Measurements from ENCODE around the gene SEMA7A. TPM values are rescaled to one million over a fixed set of nuclear protein-coding genes. Genes with fewer than 3 reads are reported as not detected.

SEMA7A gene
- total and polyA plus RNA-seq, 9 of the 15 experiments (the other 6 are each of a cell fraction or from before 2014, with no cell fraction given) = 0.04 to 8.2 (median 5.4) TPM; not detected in 1

GRCh38 chr15:74434263-74435136 lies 742 bp upstream of the SEMA7A start (continued):
- TF ChIP-seq YY1 (IDR thresholded peaks at IDR 0.05; ENCODE audit: borderline replicate concordance in 1 of 3, control insufficient read depth in 1 of 3, extremely low read depth in 1 of 3, insufficient read depth in 3 of 3, insufficient read length in 1 of 3, insufficient replicate concordance in 2 of 3, low read depth in 1 of 3, low read length in 2 of 3) (no peak), ZZZ3 (IDR thresholded peaks at IDR 0.05) (no peak), ZNF347 (CRISPR knock-in tag; IDR thresholded peaks at IDR 0.05; ENCODE audit: low read depth) (no peak), ZNF165 (CRISPR knock-in tag; IDR thresholded peaks at IDR 0.05; ENCODE audit: borderline replicate concordance) (0 out of 2 replicates have a peak, but pooled peaks have one; percentile 84), CBFA2T3 (IDR thresholded peaks at IDR 0.05) (no peak), TEAD1 (CRISPR knock-in tag; IDR thresholded peaks at IDR 0.05) (no peak), ZNF23 (CRISPR knock-in tag; IDR thresholded peaks at IDR 0.05) (no peak), GATAD2B (IDR thresholded peaks at IDR 0.05; ENCODE audit: borderline replicate concordance) (no peak), NR2C2 (CRISPR knock-in tag; IDR thresholded peaks at IDR 0.05) (no peak), NR2C2 (tag; IDR thresholded peaks at IDR 0.05) (peak; percentile 25; the same call in 1 of the 2 replicates), ZBTB8A (IDR thresholded peaks at IDR 0.05; ENCODE audit: partially characterized antibody) (no peak), KDM2B (CRISPR knock-in tag; IDR thresholded peaks at IDR 0.05) (no peak), ZNF57 (CRISPR knock-in tag; IDR thresholded peaks at IDR 0.05) (0 out of 2 replicates have a peak, but pooled peaks have one; percentile 30), MCM2 (IDR thresholded peaks at IDR 0.05; ENCODE audit: low read depth) (no peak), KAT7 (CRISPR knock-in tag; IDR thresholded peaks at IDR 0.05; ENCODE audit: borderline replicate concordance) (peak; percentile 90; the same call in 1 of the 2 replicates), PCBP1 (IDR thresholded peaks at IDR 0.05; ENCODE audit: low read depth, low read length, poor library complexity, severe bottlenecking) (no peak), RBM39 (optimal IDR thresholded peaks at IDR 0.05; ENCODE audit: low read depth, low read length) (no peak), HSF4 (CRISPR knock-in tag; IDR thresholded peaks at IDR 0.05; ENCODE audit: borderline replicate concordance) (no peak), SMARCE1 (IDR thresholded peaks at IDR 0.05) (0 out of 2 replicates have a peak, but pooled peaks have one; percentile 29)
- TF ChIP-seq, protein P1, sequence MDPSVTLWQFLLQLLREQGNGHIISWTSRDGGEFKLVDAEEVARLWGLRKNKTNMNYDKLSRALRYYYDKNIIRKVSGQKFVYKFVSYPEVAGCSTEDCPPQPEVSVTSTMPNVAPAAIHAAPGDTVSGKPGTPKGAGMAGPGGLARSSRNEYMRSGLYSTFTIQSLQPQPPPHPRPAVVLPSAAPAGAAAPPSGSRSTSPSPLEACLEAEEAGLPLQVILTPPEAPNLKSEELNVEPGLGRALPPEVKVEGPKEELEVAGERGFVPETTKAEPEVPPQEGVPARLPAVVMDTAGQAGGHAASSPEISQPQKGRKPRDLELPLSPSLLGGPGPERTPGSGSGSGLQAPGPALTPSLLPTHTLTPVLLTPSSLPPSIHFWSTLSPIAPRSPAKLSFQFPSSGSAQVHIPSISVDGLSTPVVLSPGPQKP (CRISPR knock-in tag; IDR thresholded peaks at IDR 0.05) = no peak
- TF ChIP-seq, protein P2, sequence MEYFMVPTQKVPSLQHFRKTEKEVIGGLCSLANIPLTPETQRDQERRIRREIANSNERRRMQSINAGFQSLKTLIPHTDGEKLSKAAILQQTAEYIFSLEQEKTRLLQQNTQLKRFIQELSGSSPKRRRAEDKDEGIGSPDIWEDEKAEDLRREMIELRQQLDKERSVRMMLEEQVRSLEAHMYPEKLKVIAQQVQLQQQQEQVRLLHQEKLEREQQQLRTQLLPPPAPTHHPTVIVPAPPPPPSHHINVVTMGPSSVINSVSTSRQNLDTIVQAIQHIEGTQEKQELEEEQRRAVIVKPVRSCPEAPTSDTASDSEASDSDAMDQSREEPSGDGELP (CRISPR knock-in tag; IDR thresholded peaks at IDR 0.05; ENCODE audit: borderline replicate concordance) = peak; percentile 29; the same call in 1 of the 2 replicates
- TF ChIP-seq, protein P3, sequence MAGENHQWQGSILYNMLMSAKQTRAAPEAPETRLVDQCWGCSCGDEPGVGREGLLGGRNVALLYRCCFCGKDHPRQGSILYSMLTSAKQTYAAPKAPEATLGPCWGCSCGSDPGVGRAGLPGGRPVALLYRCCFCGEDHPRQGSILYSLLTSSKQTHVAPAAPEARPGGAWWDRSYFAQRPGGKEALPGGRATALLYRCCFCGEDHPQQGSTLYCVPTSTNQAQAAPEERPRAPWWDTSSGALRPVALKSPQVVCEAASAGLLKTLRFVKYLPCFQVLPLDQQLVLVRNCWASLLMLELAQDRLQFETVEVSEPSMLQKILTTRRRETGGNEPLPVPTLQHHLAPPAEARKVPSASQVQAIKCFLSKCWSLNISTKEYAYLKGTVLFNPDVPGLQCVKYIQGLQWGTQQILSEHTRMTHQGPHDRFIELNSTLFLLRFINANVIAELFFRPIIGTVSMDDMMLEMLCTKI (IDR thresholded peaks at IDR 0.05; ENCODE audit: partially characterized antibody) = no peak
- TF ChIP-seq, protein P4, sequence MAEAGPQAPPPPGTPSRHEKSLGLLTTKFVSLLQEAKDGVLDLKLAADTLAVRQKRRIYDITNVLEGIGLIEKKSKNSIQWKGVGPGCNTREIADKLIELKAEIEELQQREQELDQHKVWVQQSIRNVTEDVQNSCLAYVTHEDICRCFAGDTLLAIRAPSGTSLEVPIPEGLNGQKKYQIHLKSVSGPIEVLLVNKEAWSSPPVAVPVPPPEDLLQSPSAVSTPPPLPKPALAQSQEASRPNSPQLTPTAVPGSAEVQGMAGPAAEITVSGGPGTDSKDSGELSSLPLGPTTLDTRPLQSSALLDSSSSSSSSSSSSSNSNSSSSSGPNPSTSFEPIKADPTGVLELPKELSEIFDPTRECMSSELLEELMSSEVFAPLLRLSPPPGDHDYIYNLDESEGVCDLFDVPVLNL (CRISPR knock-in tag; IDR thresholded peaks at IDR 0.05; ENCODE audit: low read depth) = no peak

Measured in K562 (cell line).